GM12872 (cell line): ENCODE data around the gene VAX1.

Experiments used
- TF ChIP-seq, protein P1 (sequence below): IDR thresholded peaks from 3 replicates; pipeline ENCODE4 v1.5.1; 2011; ENCODE audit warnings: low read depth, mild to moderate bottlenecking, low read length, moderate library complexity; ENCODE audit not compliant: insufficient read depth

VAX1 gene

DNA sequence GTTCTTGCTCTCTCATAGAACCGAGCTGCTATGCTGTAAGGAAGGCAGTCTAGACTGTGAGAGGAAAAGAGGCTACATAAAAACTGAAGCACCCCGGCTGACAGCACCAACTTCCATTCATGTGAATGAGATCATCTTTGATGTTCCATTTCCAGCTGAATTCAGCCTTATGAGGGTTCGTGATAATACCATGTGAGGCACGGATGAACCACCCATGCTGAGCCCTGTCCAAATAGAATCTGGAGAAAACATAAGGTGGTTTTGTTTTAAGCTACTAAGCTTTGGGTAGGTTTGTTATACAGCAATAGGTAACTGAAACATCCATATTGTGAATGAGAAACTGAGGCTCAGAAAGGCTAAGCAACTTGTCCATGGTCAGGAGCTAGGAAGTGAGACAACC lies 6.9 kb upstream of the VAX1 start:
- TF ChIP-seq, protein P1, sequence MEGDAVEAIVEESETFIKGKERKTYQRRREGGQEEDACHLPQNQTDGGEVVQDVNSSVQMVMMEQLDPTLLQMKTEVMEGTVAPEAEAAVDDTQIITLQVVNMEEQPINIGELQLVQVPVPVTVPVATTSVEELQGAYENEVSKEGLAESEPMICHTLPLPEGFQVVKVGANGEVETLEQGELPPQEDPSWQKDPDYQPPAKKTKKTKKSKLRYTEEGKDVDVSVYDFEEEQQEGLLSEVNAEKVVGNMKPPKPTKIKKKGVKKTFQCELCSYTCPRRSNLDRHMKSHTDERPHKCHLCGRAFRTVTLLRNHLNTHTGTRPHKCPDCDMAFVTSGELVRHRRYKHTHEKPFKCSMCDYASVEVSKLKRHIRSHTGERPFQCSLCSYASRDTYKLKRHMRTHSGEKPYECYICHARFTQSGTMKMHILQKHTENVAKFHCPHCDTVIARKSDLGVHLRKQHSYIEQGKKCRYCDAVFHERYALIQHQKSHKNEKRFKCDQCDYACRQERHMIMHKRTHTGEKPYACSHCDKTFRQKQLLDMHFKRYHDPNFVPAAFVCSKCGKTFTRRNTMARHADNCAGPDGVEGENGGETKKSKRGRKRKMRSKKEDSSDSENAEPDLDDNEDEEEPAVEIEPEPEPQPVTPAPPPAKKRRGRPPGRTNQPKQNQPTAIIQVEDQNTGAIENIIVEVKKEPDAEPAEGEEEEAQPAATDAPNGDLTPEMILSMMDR, result no peak

DNA sequence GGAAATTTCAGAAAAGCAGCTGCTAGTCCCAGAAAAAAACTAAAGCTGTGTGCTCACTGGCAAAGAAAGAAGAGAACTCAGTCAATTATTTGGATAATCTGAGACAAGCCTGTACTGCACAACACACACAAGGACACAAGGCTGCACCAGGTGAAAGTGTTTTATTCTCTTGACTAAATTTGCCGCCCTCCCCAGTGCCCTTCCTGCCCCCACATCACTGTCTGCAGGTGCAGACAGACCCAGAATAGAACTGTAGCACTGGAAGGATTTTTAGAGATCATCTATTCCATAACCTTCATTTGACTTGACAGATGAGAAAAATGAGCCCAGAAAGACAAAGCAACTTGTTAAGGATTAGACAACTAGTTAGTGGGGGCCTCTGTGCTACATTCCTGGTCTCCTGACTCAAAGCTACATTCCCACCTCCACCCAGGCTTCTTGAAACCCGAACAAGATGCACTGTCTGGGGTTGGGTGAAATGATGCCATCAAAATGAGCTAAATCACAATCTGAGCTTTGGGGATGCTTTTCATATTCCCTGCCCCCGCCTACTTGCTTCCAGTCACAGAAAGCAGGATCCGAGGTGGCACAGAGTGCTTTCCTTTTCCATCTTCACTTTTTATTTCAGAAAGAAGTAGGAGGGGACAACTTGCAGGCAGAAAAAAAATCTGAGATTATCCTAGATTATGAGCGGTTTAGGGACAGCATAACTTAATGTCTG lies 5.2 kb upstream of the VAX1 start:
- TF ChIP-seq, protein P1, result no peak

- TF ChIP-seq, protein P1, result no peak
Measured at GRCh38 chr10:117140525-117140902, 2.4 kb upstream of the VAX1 start.

GRCh38 chr10:117139581-117140524 lies 1.8 kb upstream of the VAX1 start:
- TF ChIP-seq, protein P1, result no peak

DNA sequence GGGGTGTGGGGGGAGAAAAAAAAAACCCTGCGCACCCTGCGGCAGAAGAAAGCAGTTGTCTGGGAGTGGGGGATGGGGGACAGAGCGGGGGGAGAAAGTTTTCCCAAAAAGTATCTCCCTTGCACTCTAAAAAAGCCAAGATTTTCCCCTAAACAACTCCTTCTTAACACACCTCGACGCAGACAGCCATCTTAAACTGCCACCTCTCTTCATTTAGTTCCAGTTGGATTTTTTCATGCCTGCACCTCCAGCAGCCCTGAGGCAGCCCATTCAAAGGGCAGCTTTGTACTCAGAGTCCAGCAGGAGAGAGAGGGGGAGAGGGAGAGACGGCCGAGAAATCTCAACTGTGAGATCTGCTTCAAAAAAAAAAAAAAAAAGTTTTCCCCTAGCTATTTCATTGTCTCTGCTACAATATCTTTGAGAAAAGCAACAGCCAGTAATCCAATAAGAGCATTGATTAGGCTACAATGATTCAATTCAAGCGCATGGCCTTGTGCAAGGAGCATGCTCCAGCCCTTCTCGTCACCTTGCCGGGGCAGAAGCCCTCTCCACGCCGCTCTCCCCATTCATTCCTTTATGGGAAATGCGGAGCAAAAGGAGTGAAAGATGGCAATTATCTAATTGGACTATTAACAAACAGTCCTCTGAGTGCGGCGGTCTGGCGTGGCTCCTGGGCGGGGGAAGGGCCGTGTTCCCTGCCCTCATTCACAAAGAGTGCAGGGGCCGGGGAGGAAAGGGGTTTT lies 939 bp upstream of the VAX1 start:
- TF ChIP-seq, protein P1, result no peak

- TF ChIP-seq, protein P1, result no peak
Measured at GRCh38 chr10:117137031-117137910, 799 bp downstream of the VAX1 start.
